Stimulated activated CD8-positive, alpha-beta memory T cell treated with anti-CD3 and anti-CD28 coated beads, Interleukin-7, amount 100 ng/mL, for 48 hours (primary cell): ENCODE results near the gene BCL11B.

Source experiments
- DNase-seq, 2 donors: peaks; one replicate each; pipeline ENCODE4 v3.0.0-alpha.2; 2020; ENCODE audit warnings: low read depth in 1 of 2; ENCODE audit errors: extremely low read depth in 1 of 2

BCL11B gene

DNA sequence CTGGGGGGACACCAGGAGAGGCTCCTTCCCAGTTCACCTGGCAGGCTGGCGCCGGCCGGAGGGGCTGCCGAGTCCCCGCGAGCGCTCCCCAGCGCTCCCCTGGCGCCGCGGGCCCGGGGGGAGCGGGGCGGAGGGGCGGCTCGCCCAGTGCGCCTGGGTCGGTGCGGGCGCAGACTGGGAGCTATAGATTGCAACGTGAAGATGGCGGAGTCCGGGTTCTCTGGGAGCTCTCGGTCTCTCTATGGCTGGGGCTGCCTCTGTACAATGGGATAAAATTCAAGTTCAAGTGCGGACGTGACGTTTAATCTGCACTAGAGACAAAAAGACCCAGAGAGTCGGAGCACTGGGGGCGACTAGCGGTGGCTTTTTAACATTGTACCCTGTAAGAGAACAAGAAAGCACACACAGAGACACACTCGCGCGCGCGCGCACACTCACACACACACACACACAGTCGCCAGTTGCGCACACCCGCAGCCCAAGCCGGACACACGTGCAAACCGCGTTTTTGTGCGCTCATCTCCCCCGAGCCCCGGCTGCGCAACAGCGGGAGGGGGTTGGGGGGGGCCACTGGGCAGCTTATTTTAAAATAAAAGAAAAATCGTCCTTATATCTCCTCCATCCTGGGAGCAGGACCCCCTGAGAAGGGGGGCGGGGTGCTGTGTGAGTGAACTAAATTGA is at the start of gene BCL11B:
TSS of gene BCL11B (minus strand) at position 247 of the 681 bp plus-strand sequence. CDS start 979 bp downstream, outside the sequence.
- DNase-seq = peak in 1 of 2 donors; percentile 90

DNA sequence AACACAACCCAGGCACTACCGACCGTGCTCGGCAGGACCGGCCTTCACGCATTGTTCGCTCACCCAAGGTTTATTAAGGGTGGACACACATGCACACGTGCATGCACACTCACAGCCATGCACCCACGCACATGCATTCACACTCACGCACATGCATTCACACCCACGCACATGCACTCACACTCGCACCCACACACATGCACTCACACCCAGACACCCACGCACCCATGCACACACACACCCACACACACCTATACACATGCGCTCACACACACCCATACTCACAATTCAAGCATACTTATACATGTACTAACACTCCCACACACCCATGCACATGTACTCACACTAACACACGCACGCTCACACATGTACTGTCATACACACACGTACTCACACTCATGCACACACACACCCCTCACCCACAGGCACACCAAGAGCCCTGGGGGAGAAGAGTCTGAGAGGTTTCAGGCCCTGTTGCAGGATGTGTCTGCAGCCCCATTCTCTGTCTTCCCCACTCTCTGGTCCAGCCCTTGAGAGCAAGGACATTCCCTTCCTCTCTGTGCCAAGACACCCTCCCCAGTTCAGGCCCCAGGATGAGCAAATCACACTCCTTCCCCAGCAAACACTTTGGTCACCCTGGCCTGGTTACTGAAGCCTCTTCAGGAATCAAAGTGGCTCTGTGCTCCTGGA is 49.4 kb upstream of the BCL11B start:
- no peak for DNase-seq

- DNase-seq = no peak
Observed at GRCh38 chr14:99320621-99321235, 48.7 kb upstream of the BCL11B start.

DNA sequence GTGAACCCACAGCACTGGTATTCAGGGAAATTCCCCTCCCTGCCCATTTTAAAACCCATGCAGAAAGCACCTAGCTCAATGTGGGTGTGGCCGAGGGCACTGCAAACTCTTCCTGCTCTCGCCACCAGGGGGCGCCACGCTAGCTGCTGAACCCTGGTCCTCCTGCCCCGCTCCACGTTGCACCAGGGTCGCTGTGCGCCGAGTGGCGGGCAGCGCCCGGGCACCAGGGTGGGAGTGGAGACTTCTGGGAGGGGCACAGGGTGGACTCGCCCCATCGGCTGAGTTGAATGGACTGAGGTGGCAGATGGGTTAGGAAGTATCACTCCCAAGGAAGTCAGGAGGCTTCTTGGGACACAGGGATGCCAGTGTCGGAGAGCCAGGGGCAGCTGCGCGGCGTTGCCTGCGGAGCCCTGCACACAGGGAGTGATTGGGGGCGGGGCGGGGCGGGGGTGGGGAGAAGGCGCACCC is 48.1 kb upstream of the BCL11B start:
- peak; percentile 57 to 65 for DNase-seq

GRCh38 chr14:99318959-99319295 is 46.9 kb upstream of the BCL11B start:
- DNase-seq = no peak

DNA sequence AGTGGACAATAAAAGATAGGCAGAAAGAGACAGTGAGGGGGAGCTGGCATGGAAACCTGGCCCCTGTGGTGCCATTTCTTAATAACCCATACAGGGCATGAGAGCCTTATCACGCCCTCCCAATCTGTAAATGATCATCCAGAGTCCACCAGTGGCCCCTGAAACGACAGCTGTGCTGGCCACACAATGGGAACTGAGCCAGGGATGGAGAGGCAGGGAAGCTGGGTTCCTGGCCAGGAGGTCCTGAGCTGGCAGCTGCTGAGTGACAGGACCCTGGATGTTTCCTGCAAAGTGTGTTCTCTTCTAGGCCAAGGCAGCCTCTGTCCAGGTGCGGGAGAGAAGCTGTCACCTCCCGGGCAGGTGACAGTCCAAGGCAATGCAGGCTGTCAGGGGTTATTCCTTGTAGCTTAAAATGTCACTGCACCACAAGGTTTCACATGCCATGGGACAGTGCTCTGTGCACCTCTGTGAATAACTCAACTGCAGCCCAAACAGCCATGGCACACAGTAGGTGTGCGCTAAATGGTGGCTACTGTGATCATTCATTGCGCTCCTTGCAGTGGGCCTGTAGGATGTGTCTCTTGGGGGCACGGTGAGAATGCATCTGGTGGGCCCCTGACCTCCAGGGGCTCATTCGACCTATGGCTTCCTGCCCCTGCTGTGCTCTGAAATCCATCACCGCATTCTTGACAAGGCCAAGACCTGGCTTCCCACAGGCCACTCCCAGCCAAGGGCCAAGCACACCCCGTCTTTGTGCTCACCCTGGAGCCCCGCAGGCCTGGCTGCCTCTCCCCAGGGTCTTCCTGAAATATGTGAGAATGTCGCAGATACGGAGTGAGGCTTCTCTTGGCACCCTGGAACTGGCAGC is 46.3 kb upstream of the BCL11B start:
- no peak for DNase-seq

DNA sequence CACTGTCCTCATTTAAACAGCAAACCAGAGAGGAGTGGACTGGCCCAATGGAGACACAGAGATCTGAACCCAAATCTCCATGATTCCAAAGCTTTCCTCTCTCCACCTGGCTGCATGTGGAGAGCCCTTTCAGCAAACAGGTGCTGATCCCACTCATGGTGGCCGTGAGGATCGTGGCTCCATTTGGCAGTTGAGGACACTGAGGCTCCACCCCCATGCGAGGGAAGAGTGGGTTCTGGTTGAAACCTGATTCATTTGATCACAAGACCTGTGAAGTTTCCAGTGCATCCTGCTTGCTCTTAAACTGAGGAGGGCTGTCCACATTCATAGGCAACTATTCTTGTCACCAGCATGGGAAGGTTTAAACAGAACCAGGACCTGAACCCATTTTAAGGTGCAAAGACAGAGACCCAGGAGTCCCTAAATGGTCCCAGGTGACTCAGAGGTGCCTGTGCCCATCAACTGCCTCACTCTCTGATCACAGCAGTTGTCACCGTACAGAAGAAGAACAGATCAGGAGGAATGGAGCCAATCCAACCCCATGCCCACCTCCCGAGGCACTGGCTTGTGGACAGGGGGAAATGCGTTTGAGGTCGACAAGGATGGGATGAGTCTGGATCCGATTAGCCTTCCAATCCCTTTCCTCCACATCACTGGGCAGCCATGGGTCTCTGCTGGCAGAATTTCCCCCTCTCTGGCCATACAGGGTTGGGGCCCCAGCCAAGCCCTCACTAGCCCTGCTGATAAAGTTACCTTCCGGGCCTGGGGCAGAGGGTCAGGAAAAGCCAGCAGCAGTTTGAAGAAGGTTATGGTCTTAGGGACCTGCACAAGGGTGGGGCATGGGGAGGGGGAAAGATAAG is 45.5 kb upstream of the BCL11B start:
- DNase-seq = no peak

- no peak for DNase-seq
Observed at GRCh38 chr14:99316281-99317163, 44.5 kb upstream of the BCL11B start.

- DNase-seq = no peak
Observed at GRCh38 chr14:99315197-99315596, 43.2 kb upstream of the BCL11B start.

- no peak for DNase-seq
Observed at GRCh38 chr14:99314623-99315022, 42.6 kb upstream of the BCL11B start.

DNA sequence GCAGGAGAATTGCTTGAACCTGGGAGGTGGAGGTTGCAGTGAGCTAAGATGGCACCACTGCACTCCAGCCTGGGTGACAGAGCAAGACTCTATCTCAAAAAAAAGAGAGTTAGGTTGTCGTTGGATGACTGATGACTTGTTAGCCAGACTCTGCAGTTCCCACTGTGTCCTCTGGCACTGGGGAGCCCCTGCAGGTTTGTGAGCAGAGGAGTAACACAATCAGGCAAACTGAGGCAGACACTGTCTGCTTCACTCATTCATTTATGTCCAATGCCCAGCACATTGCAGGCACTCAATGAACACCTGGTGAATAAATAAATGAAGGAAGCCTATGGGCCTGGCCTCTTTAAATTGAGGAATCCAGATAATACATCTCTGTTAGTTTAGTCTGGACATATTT is 41.2 kb upstream of the BCL11B start:
- no peak for DNase-seq

- no peak for DNase-seq
Observed at GRCh38 chr14:99312106-99312505, 40.1 kb upstream of the BCL11B start.

DNA sequence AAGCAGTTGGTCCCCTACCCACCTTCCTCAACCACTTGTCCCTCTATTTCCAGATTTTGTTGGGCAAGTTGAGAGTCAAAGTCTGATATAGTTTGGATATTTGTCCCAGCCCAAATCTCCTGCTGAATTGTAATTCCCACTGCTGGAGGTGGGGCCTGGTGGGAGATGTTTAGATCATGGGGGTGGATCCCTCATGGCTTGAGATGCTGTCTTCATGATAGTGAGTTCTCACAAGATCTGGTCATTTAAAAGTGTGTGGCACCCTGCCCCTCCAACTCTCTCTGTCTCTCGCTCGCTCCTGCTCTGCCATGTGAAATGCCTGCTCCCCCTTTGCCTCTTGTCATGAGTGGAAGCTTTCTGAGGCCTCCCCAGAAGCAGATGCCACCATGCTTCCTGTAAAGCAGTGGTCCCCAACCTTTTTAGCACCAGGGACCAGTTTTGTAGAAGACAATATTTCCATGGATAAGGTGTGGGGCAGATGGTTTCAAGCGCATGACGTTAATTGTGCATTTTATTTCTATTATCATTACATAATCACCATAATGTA is 37.3 kb upstream of the BCL11B start:
- no peak for DNase-seq

GRCh38 chr14:99304208-99304607 is 32.2 kb upstream of the BCL11B start:
- no peak for DNase-seq

DNA sequence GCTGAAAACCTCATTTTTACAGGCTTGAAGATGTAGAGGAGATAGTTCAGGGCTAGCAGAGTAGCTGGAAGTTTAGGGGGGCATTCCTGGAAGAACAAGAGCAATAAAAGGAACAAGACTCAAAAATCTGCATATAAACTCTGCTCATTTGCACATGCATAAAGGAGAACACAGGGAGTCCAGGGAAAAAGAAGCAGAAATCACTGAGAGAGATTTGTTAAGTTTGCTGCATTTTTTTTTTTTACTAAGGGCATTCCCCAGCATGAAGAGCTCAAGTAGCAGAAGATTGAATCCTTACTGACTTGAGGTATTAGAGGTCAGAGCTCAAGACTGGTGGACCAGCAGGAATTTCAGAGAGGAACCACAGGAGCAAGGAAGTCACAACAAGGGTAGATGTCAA is 28.2 kb upstream of the BCL11B start:
- DNase-seq = no peak

- no peak for DNase-seq
Observed at GRCh38 chr14:99296517-99296916, 24.5 kb upstream of the BCL11B start.

GRCh38 chr14:99289394-99290189 is 17.6 kb upstream of the BCL11B start:
- no peak for DNase-seq

DNA sequence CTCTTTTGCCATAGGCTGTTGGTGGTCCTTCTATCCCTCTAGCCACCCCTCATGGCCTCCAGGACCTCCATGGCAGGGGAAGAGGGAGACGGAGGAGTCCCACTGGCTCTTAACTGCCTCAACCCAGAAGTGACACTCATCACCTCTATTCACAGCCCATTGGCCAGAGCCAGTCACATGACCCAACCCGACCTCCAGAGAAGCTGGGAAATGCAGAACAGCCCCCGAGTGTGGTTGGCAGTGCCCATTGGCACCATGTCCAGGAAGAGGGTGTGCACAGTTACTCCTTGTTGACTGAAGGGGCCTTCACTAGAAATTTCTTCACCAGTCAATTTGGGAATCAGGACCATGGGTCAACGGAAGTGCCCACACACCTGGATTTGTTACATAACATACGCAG is 17.0 kb upstream of the BCL11B start:
- DNase-seq = no peak
